PFSK-1 (cell line): ENCODE measurements around the gene PGLYRP2.

Source experiments
- FOXP2 ChIP-seq: optimal IDR thresholded peaks from 2 replicates; pipeline ENCODE3; 2011; ENCODE audit warnings: borderline replicate concordance, control low read depth, inconsistent platforms; ENCODE audit not compliant: insufficient read depth; ENCODE audit errors: extremely low read length, extremely low read depth
- POLR2AphosphoS5 ChIP-seq: IDR thresholded peaks from 2 replicates; pipeline ENCODE4 v1.6.1; 2012; ENCODE audit warnings: low read depth, mild to moderate bottlenecking, control low read depth, low read length, moderate library complexity
- REST ChIP-seq, 2 experiments: IDR thresholded peaks; 2 replicates each; pipeline versions ENCODE4 v1.6.1 to v1.8.0; 2011 to 2012; ENCODE audit warnings: low read depth in 2 of 2, low read length in 2 of 2, control low read depth in 1 of 2, inconsistent platforms in 1 of 2, mild to moderate bottlenecking in 1 of 2, moderate library complexity in 1 of 2; ENCODE audit not compliant: insufficient read depth in 1 of 2
- SIN3A ChIP-seq: IDR thresholded peaks from 2 replicates; pipeline ENCODE4 v1.6.1; 2012; ENCODE audit warnings: mild to moderate bottlenecking, low read length, moderate library complexity, borderline replicate concordance; ENCODE audit not compliant: insufficient read depth
- TAF1 ChIP-seq: IDR thresholded peaks from 2 replicates; pipeline ENCODE4 v1.6.1; 2012; ENCODE audit warnings: low read length, control low read depth, borderline replicate concordance; ENCODE audit not compliant: insufficient read depth

The PGLYRP2 gene

GRCh38 chr19:15431396-15432017 is 47.8 kb downstream of the PGLYRP2 start:
- TF ChIP-seq SIN3A (no peak), FOXP2 (no peak), TAF1 (no peak), POLR2AphosphoS5 (no peak), REST (IDR thresholded peaks at IDR 0.05; ENCODE audit: insufficient read depth in 1 of 2, low read depth in 2 of 2, low read length in 2 of 2) (no peak)

- no peak for TF ChIP-seq REST (IDR thresholded peaks at IDR 0.05; ENCODE audit: insufficient read depth in 1 of 2, low read depth in 2 of 2, low read length in 2 of 2)
- TF ChIP-seq POLR2AphosphoS5 = no peak
- TF ChIP-seq TAF1 = no peak
- TF ChIP-seq SIN3A = no peak
- TF ChIP-seq FOXP2 = no peak
These were observed 48.7 kb downstream of the PGLYRP2 start for GRCh38 chr19:15430526-15431120.

- TF ChIP-seq TAF1 (no peak), FOXP2 (no peak), REST (IDR thresholded peaks at IDR 0.05; ENCODE audit: insufficient read depth in 1 of 2, low read depth in 2 of 2, low read length in 2 of 2) (no peak), POLR2AphosphoS5 (no peak), SIN3A (no peak)
These were observed 49.4 kb downstream of the PGLYRP2 start for GRCh38 chr19:15429825-15430467.

GRCh38 chr19:15428956-15429824 is 50.1 kb downstream of the PGLYRP2 start:
- no peak for TF ChIP-seq FOXP2
- no peak for TF ChIP-seq REST (IDR thresholded peaks at IDR 0.05; ENCODE audit: insufficient read depth in 1 of 2, low read depth in 2 of 2, low read length in 2 of 2)
- no peak for TF ChIP-seq SIN3A
- no peak for TF ChIP-seq TAF1
- no peak for TF ChIP-seq POLR2AphosphoS5
